GM21576 (cell line): Measurements from ENCODE around the gene EEPD1.
"Not testable (repeated sequence)": the region's sequence is repeated elsewhere in the genome, so short reads cannot be mapped to it uniquely, and the experiment has no call there.

Experiments used
- ATAC-seq: cut with Tn5 transposase; IDR thresholded peaks from one replicate; pipeline ENCODE4 v1.9.1; 2021; ENCODE audit warnings: mild to moderate bottlenecking, moderate library complexity; ENCODE audit not compliant: unreplicated experiment

The EEPD1 gene

DNA sequence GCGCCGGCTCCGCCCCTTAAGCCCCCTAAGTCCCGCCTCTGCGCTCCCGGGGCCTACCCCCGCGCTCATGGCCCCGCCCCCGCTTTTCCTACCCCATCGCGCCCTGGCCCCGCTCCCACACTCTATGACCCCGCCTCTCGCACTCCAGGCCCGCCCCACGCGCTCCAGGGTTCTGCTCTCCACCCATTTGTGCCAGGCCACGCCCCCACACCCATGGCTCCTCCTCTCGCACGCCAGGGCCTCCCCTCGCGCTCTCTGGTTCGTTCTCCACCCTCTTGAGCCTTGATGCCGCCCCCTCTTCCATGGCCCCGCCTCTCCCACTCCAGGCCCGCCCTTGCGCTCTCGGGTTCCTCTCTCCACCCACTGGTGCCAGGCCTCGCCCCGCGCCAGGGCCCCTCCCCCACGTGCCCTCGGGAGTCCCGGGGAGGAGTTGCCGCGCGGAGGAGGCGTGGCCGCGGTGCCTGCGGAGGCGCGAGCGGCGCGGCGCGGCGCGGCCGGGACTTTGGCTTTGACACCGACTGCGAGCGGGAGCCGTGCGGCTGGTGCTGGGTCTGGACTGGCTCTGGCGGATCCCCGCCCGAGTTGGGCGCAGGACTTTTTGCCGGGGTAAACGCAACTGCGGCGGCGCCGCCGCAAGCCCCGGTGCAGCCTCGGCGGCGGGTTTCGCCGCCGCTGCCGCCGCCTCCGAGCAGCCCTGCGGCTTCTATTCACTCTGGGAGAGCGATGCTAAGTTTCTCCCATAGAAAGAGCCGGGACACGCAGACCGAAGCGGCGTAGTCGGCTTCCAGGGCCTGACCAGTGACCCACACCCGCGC is at the start of gene EEPD1:
Gene EEPD1, plus strand, starts transcription at position 499 of the 815 bp plus-strand sequence. CDS start 1,071 bp downstream, outside the sequence.
- ATAC-seq = peak; percentile 96

DNA sequence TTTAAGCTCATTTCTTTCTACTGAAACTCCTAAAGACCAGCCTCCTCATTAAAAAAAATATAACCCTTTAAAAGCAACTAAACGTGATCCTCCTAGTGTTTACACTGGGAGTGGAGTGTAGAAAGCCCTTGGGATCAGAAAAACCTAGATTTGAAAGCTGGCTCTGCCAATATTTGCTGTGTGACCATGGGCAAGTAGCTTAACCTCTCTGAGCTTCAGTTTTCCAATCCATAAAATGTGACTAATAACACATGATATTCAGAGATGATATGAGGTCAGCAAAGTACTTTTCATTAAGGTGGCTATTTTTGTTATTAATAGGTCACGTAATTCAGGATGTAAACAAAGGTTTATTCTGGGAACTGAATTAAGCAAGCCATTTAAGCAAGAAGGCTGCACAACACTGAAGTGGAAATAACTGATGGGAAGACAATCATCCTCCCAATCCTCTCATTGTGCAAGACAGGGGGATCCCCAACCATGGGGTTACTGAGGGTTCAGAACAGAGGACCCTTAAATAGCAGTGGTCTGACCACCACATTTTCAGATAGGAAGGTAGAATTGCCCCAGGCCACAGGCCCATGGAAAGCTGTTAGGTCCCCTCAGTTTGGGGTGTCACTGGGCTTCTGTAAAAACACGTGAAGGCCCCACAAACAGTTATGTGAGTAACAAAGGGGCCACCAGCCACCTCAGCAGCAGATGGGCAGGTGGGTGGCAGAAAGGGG is 49.1 kb upstream of the EEPD1 start:
- no peak for ATAC-seq

DNA sequence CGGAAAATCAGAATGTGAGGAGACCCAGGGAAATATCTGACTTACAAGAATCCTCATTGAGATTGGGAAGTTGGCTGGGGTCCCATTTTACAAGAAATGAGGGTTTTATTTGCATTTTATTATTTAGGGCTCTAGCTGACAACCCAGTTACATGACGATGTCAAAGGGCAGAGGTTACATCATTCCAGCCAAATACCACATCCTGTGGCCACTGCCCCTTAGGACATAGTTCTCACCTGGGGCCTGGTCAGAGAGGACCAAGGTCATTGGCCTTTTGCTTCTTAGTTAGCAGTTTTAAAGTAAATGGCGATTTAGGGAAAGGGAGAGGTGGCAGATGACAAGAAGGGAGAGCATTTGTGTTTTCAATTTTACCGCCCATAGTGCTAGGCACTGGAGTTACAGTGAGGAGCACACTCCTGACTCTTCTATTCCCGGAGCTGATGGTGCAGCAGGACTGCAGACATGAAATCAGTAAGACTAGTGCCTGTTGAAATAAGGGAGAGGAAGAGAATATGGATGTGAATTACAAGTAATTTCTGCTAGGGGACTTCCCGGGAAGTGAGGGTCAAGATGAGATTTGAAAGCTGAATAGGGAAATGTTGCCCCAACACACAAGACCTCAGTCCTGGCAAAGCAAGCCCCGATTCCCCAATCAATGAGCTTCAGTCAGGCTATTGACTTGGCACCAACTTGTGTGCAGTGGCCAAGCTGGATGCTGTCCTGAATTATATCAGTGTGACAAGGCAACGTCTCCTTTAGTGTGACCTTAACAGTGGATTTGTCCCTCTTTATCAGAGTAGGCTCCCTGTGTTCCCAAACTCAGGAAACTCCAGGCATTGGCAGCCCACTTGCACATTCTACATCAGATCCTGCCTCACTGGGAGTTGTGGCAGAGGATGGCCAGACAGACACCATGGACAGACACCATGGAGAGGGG is 45.8 kb upstream of the EEPD1 start:
- ATAC-seq = not testable (repeated sequence)

DNA sequence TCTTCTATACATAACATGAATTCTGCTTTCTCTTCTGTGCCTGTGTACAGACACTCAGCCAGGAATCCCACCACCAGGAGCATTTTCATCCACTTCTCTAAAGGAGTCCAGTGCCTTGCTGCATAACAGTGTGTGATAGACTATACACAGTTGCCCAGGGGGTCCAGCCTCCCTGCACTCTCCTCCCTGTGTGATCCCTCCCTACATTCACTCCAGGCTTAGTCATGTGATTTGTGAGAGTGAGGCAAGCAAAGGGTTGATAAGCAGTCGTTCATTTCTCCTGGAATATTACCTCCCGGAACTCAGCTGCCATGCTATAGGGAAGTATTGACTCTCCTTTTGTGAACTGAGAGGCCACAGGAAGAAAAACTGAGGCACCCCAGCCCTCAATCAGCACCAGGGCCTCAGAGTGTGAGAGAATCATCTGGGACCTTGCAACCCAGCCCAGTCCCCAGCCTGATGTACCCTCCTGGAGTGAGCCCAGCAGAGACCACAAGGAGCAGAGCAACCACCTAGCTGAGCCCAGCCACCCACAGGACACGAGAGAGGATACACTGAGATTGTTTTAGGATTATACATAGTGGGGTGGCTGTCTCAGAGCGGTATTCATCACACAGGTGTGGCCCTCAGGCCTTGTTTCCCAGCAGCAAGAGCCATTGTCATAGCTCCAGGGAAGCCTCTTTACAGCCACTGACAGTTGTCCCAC is 45.0 kb upstream of the EEPD1 start:
- ATAC-seq = no peak

DNA sequence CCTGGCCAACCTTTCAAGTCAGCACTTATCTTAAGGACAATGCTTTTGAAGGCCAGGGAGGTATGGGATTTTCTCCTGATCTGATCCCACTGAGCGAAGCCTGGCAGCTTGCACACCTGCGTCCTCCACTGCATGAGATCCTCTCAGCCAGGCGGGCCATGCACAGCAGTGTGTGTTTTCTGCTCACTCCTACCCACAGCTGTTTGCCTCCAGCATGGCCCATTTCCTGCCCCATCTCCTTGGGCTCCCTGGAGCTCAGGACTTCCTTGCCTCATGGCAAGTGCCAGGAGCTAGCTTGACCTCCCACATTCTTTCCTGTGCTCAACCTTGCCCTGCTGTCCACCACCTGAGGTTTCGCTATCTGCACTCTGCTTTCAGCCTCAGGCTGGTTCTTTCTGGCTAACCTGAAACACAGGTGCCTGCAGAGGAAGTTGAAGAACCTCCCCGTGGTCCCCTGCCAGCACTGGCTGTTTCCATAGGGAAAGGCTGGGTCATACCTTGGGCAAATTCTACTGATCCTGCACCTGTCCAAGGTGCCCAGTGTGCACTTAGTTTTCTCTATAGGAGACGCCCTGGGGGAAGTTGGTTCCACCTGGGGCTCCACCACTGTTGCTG is 43.9 kb upstream of the EEPD1 start:
- ATAC-seq = no peak

DNA sequence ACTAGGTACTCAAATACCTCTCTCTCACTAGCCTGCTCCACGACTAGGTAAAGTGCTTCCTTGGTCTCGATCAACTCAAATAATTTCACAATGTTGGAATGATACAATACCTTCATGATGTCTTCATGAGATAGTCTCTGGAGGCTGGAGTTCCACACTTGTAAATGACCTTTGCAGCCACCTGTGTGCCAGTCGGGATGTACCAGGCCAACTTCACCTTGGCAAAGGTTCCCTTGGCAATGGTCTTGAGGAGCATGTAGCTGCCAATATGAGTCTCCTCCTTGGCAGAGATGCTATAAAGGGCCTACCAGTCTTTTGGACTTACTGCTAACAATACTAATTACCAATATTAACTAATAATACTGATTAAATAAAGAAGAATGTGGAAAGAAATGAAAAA is 42.5 kb upstream of the EEPD1 start:
- ATAC-seq = no peak

DNA sequence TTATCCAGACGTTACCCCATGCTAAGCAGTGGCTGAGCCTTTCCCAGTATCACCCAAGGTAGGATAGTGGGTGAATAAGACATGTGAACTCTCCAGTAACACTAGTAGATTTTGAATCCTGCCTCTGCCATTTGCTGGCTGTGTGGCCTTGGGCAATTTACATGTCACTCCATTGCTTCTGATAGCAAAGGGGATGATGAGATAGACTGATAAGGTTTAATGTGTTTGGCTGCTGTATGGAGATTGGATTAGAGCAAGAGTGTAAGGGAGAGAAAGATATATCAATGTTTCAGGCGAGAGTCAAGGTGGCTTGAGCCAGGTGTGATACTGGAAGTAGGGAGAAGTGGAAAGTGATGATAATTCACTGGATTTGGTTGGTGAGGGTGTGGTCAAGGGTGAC is 40.1 kb upstream of the EEPD1 start:
- no peak for ATAC-seq

DNA sequence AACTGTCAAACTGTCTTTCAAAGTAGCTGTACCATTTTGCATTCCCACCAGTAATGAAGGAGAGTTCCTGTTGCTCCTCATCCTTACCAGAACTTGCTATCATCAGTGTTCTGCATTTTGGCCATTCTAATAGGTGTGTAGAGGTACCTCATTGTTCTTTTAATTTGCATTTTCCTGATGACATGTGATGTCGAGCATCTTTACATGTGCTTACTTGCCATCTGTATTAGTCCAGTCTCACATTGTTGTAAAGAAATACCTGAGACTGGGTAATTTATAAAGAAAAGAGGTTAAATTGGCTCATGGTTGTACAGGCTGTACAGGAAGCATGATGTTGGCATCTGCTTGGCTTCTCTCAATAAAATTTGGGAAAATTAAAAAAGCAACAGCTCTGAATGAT is 38.7 kb upstream of the EEPD1 start:
- no peak for ATAC-seq

DNA sequence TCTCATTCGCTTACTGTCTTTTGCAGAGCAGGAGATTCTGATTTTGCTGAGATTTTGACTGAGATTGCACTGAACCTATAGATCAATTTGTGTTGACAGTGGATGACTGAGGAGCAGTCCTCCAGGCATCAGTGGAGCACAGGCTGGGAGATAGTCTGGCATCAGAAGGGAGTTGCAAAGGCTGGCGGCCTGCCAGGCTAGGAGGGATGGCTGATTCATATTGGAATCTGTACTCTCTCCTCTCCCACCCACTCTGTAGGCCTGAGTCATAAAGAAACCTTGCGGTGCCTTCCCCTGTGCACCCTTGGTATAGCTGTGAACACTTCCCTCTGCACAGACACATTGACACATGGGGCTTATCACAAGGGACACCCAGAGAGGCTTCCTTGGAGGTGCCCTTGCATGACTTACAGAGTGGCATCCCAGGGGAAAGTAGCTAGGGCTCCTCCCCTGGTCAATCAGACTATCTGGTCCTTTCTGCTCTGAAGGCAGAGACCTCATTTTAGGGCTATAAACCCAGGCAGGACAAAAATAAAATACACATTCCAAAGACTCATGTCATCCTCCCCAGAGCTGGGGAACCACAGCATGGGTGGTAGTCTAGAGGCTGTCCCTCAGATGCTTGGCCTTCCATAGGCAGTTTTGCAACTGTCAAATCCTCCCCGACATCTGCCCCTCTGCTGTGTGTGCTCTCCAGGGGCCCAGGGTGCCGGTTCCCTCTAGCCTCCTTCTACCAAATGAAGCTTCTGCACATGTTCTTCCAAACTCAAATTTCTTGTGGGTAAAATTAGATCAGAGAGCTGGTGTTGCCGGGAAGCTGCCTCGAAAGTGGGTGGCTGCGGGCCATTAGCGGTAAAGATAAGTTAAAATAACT is 37.4 kb upstream of the EEPD1 start:
- ATAC-seq = peak; percentile 99

DNA sequence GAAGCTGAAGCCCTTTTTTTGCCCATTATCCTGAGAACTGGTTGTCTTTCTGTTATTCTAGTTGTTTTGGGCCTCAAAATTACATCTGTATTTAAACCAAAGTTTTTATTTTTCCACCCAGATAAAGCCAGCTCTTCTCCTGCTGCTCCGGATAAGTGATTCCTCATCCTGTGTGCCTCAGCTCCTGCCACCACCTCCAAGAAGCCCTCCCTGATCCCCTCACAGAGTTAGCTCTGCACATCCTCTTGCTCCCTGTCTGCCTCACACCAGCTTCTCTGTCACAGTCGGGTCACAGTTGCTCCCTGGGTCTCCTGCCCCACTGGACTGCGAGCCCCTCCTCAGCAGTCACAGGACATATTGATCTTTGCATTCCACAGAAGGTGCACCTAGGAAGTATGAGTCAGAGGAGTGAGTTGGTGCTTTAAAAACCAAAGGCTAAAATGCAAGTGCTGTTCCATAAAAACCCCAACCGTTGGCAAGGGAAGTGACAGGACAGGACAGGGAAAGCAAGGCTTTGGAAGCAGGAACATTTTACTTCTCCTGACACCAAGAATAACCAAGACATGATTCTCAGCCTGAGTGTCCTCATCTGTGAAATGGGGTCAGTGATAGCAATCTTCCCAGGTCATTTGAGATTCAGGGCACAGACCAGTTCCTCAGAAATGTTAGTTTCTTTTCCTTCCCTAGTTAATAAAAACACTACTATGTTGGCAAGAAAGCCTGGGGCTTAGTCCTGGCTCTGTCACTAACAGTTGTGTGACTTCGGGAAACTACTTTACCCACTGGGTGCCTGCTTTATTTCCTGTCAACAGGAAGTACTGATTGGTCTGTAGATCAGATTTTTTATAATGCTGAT is 36.5 kb upstream of the EEPD1 start:
- no peak for ATAC-seq

DNA sequence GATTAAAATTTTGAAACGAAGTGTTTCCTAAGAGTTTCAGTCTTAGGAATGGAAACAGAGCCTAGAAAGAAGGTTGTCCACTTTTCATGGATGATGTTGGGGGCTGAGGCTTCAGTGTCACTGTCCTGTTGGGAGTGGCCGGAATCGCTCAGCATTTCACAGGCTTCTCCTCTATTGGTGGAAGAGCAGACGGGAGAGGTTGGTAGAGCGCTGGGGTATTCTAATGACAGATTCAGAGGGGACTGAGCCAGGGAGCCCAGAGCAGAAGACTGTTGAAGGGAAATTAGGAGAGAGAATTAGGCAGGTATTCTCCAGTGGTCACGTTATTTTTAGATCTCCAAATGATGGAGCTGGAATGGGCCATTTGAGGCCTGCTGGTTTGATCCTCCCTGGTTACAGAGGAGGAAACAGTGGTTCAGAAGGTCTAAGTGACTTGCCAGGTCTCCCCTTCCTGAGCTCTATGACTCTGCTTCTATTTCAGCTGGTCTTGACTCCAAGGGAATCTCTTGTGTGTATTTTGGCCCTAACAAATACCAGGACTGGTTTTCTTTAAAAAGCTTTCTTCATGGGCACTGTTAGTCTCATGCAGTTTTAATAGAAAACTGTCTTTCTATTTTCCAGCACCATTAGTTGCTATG is 35.7 kb upstream of the EEPD1 start:
- no peak for ATAC-seq

DNA sequence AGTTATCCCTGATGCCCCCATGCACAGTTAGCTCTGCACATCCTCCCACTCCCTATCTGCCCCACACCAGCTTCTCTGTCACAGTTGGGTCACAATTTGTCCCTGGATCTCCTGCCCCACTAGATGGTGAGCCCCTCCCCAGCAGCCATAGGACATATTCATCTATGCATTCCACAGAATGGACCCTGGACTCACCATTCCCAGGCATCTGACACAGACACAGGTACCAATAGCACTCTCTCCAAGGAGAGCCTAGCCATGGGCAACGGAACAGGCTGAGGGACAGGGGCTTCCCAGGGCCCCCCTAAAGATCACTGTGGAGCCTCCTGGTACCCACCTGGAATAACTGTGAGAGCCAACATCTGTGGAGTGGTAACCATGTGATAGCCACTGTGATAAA is 34.7 kb upstream of the EEPD1 start:
- ATAC-seq = no peak

DNA sequence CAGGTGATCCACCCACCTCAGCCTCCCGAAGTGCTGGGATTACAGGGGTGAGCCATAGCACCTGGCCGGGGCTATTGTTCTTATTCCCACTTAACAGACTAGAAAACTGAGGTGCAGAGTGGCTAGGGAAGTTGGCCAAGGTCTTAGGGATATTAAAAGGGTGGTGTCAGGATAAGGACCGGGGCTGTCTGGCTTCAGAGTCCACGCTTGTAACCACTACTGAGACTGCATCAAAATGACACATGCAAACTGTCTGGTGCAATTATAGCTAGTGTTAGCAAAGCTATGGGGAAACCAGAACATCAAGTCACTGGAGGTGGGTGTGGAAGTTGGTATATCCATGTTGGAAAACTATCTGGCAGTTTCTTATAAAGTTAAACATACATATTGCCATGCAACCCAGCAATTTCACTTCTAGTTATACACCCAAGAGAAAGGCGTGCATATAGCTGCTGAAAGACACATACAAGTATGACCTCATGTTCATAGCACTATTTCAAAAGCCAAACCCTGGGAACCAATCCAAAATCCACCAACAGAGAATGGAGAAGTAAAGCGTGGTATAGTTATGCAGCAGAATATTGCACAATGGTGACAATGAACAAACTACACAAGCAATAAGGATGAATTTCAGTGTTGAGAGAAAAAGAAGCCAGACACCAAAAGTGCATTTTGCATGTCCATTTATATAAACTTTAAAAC is 33.9 kb upstream of the EEPD1 start:
- no peak for ATAC-seq

DNA sequence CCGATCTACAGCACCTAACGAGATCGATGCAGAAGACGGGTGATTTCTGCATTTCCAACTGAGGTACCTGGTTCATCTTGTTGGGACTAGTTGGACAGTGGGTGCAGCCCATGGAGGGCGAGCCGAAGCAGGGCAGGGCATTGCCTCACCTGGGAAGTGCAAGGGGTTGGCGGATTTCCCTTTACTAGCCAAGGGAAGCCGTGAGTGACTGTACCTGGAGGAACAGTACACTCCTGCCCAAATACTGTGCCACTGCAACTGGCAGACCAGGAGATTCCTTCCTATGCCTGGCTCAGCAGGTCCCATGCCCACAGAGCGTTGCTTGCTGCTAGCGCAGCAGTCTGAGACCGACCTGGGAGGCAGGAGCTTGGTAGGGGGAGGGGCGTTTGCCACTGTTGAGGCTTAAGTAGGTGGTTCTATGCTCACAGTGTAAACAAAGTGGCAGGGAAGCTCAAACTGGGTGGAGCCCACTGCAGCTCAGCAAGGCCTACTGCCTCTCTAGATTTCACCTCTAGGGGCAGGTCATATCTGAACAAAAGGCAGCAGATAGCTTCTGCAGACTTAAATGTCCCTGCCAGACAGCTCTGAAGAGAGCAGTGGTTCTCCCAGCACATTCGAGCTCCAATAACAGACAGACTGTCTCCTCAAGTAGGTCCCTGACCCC is 32.9 kb upstream of the EEPD1 start:
- not testable (repeated sequence) for ATAC-seq

DNA sequence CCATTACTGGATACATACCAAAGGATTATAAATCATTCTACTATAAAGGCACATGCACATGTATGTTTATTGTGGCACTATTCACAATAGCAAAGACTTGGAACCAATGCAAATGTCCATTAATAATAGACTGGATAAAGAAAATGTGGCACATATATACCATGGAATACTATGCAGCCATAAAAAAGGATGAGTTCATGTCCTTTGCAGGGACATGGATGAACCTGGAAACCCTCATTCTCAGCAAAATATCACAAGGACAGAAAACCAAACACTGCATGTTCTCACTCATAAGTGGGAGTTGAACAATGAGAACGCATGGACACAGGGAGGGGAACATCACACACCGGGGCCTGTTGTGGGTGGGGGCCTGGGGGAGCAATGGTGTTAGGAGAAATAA is 27.4 kb upstream of the EEPD1 start:
- ATAC-seq = not testable (repeated sequence)

DNA sequence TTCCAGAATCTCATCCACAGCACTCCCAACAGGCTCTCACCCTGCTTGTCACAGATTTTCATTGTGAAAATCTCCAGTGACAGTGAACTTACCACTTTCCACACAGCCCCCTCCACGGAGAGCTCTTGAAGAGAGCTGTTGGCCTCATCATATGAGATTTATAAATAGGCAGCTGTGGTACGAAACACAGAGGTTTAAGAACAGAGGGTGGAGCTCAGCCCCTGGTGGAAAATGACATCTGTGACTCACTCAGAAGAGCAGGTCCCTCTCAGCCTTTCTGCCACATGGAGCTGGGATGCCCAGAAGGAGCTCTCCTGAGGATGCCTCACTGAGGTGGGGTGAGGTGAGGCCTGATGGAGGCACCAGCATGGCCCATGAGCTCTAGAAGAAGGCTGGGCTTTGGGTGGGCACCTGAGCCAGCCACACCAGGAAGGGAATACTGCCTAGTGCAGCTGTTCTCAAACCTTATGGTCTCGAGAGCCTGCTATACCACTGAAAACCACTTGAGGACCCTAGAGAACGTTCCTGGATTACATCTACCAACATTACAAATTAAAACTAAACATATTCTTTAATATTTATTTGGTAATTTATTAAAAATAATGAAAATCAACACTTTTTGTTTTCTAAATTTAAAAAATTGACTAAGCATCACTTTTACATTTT is 25.8 kb upstream of the EEPD1 start:
- no peak for ATAC-seq
